GM23338 (cell line): ENCODE results near the gene RAD51B. TPM values are rescaled to one million over a fixed set of nuclear protein-coding genes. Genes with fewer than 3 reads are reported as not detected.

ENCODE experiments used
- ATAC-seq: fragments of 200-7000 bp; cut with Tn5 transposase; 3 replicates; pipeline ENCODE4 v1.9.1; 2020
- DNase-seq: peaks from one replicate; pipeline ENCODE4 v3.0.0-alpha.2; 2015; ENCODE audit warnings: low spot score
- H2AFZ ChIP-seq: fragments of 200-600 bp; sonication (generic); 2 replicates; pipeline ENCODE4 v1.8.0; 2016; ENCODE audit warnings: antibody characterized with exemption, mild to moderate bottlenecking, moderate library complexity
- H3F3A ChIP-seq: fragments of 200-600 bp; sonication (generic); replicated peaks from 2 replicates; pipeline ENCODE4 v1.8.0; 2017; ENCODE audit warnings: antibody characterized with exemption, mixed run types, low read depth
- H3K27ac ChIP-seq: fragments of 200-600 bp; sonication (generic); 2 replicates; pipeline ENCODE4 v1.6.1; 2016; ENCODE audit warnings: low read depth
- H3K27me3 ChIP-seq: fragments of 200-600 bp; sonication (generic); 2 replicates; pipeline ENCODE4 v1.8.0; 2016; ENCODE audit warnings: mild to moderate bottlenecking, mixed run types, moderate library complexity; ENCODE audit not compliant: insufficient read depth
- H3K36me3 ChIP-seq: fragments of 200-600 bp; sonication (generic); 2 replicates; pipeline ENCODE4 v1.8.0; 2016; ENCODE audit warnings: mild to moderate bottlenecking; ENCODE audit not compliant: insufficient read depth
- H3K4me1 ChIP-seq: fragments of 200-600 bp; sonication (generic); 2 replicates; pipeline ENCODE4 v1.8.0; 2016; ENCODE audit warnings: mild to moderate bottlenecking, moderate library complexity; ENCODE audit not compliant: insufficient read depth
- H3K4me2 ChIP-seq: fragments of 200-600 bp; sonication (generic); 2 replicates; pipeline ENCODE4 v1.7.1; 2017; ENCODE audit warnings: mixed run types
- H3K4me3 ChIP-seq: fragments of 200-600 bp; sonication (generic); 2 replicates; pipeline ENCODE4 v1.6.1; 2016; ENCODE audit warnings: mixed run types
- H3K79me2 ChIP-seq: fragments of 200-600 bp; sonication (generic); replicated peaks from 2 replicates; pipeline ENCODE4 v1.8.0; 2017; ENCODE audit warnings: mild to moderate bottlenecking; ENCODE audit not compliant: insufficient read depth
- H3K9me2 ChIP-seq: fragments of 200-600 bp; sonication (generic); 2 replicates; pipeline ENCODE4 v1.8.0; 2017; ENCODE audit not compliant: insufficient read depth
- H4K20me1 ChIP-seq: fragments of 200-600 bp; sonication (generic); replicated peaks from 2 replicates; pipeline ENCODE4 v1.8.0; 2017; ENCODE audit warnings: mild to moderate bottlenecking; ENCODE audit not compliant: insufficient read depth
- H3K27ac Mint-ChIP-seq: 2 replicates; pipeline ENCODE4 v1.8.0; 2020; ENCODE audit warnings: inconsistent platforms, mild to moderate bottlenecking, moderate library complexity, mixed read lengths
- H3K27me3 Mint-ChIP-seq: 3 replicates; pipeline ENCODE4 v1.8.0; 2022; ENCODE audit warnings: low read depth, mild to moderate bottlenecking, moderate library complexity, mixed read lengths, inconsistent platforms; ENCODE audit not compliant: insufficient read depth, poor library complexity
- H3K36me3 Mint-ChIP-seq: 3 replicates; pipeline ENCODE4 v1.8.0; 2021; ENCODE audit warnings: low read depth, mild to moderate bottlenecking, inconsistent platforms, moderate library complexity, mixed read lengths
- H3K4me1 Mint-ChIP-seq: 3 replicates; pipeline ENCODE4 v1.8.0; 2020; ENCODE audit warnings: mild to moderate bottlenecking, inconsistent platforms, mixed read lengths
- H3K4me3 Mint-ChIP-seq: 3 replicates; pipeline ENCODE4 v1.8.0; 2021; ENCODE audit warnings: moderate library complexity, mild to moderate bottlenecking, inconsistent platforms, mixed read lengths
- H3K9me3 Mint-ChIP-seq: 3 replicates; pipeline ENCODE4 v1.8.0; 2020; ENCODE audit warnings: moderate library complexity, mild to moderate bottlenecking, inconsistent platforms, mixed read lengths
- CTCF ChIP-seq, 2 experiments: fragments of 200-600 bp in 1 of 2; sonication (generic) in 1 of 2; conservative IDR thresholded peaks; 2 replicates each; pipeline versions ENCODE4 v1.5.1 to v1.6.1; 2016 to 2017; ENCODE audit warnings: antibody characterized with exemption in 2 of 2, low read depth in 2 of 2, mild to moderate bottlenecking in 2 of 2, moderate library complexity in 1 of 2
- EZH2 ChIP-seq: fragments of 200-600 bp; sonication (generic); IDR thresholded peaks from one replicate; pipeline ENCODE4 v1.8.0; 2017; ENCODE audit warnings: antibody characterized with exemption, mild to moderate bottlenecking, low read depth; ENCODE audit not compliant: unreplicated experiment
- ZNF114 ChIP-seq: fragments of 250-450 bp; sonication (Bioruptor Pico); IDR thresholded peaks from 2 replicates; pipeline ENCODE4 v1.5.0; 2020; ENCODE audit warnings: mild to moderate bottlenecking, moderate library complexity
- ZNF462 ChIP-seq: fragments of 250-450 bp; sonication (Bioruptor Pico); IDR thresholded peaks from 2 replicates; pipeline ENCODE4 v1.5.0; 2020; ENCODE audit warnings: mild to moderate bottlenecking, moderate library complexity
- polyA plus RNA-seq: library from polyadenylated mRNA; unstranded; fragments of >200 nt; fragmentation: Nextera tagmentation; extraction: Ambion mirVana; gene quantifications from 2 replicates; pipeline ENCODE4 v1.2.1, GENCODE V29; 2016
- total RNA-seq: library from RNA; depleted of rRNA; stranded (reverse); fragments of >200 nt; shearing (Covaris generic); gene quantifications from 2 replicates; pipeline ENCODE4 v1.2.3, GENCODE V29; 2014

RAD51B gene
- total and polyA plus RNA-seq, 2 experiments from 2014 or later: 15.7 to 29.1 TPM

GRCh38 chr14:68655021-68655831 is 835.6 kb downstream of the RAD51B start (continued):
- TF ChIP-seq ZNF462 (CRISPR knock-in tag) (no peak), ZNF114 (no peak)

- DNase-seq (no peak), ATAC-seq (peak; percentile 18; the same call in 1 of the 3 replicates)
- Histone ChIP-seq H3K36me3 (no peaks in the 10 kb centered on the region), H3K79me2 (no peaks in the 10 kb centered on the region), H3K4me2 (no peak overlapping the region), H3K27ac (no peak overlapping the region), H3F3A (no peaks in the 10 kb centered on the region), H4K20me1 (no peaks in the 10 kb centered on the region), H3K4me3 (no peak overlapping the region), H3K9me2 (0 out of 2 replicates have a peak, but pooled peaks cover 3% of the 10 kb centered on the region), H2AFZ (no peak overlapping the region), H3K27me3 (no peaks in the 10 kb centered on the region), H3K4me1 (no peaks in the 10 kb centered on the region)
- Mint-ChIP-seq H3K36me3 (no peaks in the 10 kb centered on the region; the same call in 2 of the 3 replicates), H3K27ac (no peak overlapping the region), H3K4me3 (no peak overlapping the region), H3K9me3 (no peaks in the 10 kb centered on the region), H3K4me1 (peaks cover 21% of the 10 kb centered on the region), H3K27me3 (peaks cover 16% of the 10 kb centered on the region)
- TF ChIP-seq CTCF (conservative IDR thresholded peaks at IDR 0.05; ENCODE audit: low read depth in 2 of 2) (peak in 1 of 2 experiments; percentile 54; a peak in 2 of 4 replicates), EZH2 (no peak)
These were observed 836.3 kb downstream of the RAD51B start for GRCh38 chr14:68655911-68656316.
